ENCODE data around the gene CD300LB. TPM values are rescaled to one million over a fixed set of nuclear protein-coding genes. Genes with fewer than 3 reads are reported as not detected.
"Not testable (repeated sequence)": the region's sequence is repeated elsewhere in the genome, so short reads cannot be mapped to it uniquely, and the experiment has no call there.

Gene CD300LB
- total RNA-seq, result under 1 TPM in 1 of 2 donors, not detected in 1; 0.69 TPM

DNA sequence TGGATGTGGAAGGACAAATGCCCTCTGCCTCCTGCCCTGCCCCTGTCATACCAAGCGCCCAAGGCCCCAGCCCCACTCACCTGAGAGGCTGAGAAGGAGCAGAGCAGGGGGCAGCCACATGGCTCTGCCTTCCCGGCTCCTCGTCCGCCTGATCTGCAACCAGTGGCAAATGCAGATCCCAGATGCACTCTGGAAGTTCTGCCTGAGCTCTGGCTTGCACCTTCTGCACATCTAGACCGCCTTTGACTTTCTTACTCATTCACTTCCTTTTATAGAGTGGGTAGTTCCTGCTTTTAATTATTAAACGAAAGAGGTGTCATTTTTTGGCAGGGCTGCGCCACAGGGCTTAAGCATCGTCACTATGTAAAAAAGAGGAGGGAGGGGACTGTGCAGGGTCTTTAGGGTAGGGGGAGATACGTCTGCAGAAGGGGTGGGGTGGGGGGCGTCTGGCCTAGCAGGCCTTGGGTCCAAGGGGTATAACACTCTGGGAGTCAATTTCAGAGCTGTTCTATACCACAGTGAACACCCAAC, at the start of gene CD300LB:
TSS of gene CD300LB (minus strand) at position 245 of the 531 bp plus-strand sequence. CDS start at position 120, 125 bp downstream.
- Histone ChIP-seq H3K27me3 (no peaks in the 10 kb centered on the region), H3K4me1 (no peaks in the 10 kb centered on the region), H3K27ac (no peak within 1 kb of the TSS), H3K4me3 (no peak within 1 kb of the TSS), H3K9ac (ENCODE audit: low read depth in 2 of 2, low read length in 2 of 2) (no peak within 1 kb of the TSS), H3K9me3 (no peaks in the 10 kb centered on the region), H3K36me3 (no peaks in the 10 kb centered on the region)
- peak; percentile 12 for DNase-seq
- TF ChIP-seq, protein P1, sequence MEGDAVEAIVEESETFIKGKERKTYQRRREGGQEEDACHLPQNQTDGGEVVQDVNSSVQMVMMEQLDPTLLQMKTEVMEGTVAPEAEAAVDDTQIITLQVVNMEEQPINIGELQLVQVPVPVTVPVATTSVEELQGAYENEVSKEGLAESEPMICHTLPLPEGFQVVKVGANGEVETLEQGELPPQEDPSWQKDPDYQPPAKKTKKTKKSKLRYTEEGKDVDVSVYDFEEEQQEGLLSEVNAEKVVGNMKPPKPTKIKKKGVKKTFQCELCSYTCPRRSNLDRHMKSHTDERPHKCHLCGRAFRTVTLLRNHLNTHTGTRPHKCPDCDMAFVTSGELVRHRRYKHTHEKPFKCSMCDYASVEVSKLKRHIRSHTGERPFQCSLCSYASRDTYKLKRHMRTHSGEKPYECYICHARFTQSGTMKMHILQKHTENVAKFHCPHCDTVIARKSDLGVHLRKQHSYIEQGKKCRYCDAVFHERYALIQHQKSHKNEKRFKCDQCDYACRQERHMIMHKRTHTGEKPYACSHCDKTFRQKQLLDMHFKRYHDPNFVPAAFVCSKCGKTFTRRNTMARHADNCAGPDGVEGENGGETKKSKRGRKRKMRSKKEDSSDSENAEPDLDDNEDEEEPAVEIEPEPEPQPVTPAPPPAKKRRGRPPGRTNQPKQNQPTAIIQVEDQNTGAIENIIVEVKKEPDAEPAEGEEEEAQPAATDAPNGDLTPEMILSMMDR (IDR thresholded peaks at IDR 0.05), result no peak
- intact Hi-C loops (cut with DNase I), result no loop called here

DNA sequence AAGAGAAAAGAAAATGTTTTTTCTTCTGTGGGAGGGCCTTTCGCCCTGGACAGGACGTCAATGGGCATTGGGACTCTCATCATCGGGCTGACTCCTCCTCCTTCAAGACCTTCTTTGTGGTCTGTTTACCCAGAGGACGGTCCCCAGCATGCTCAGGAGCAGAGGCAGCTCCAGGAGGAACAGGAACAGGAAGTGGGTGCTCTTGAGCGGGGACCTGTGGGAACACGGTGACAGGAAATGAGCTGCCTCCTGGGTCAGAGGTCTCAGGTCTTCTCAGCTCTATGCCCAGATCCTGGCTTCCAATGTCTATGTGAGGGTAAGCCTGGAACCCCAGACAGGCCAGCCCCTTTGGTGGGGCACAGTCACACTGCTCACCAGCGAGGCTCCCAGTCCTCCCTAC, 48.6 kb upstream of the CD300LB start:
- intact Hi-C loops (cut with DNase I), result no loop called here

GRCh38 chr17:74578979-74579378, 47.7 kb upstream of the CD300LB start:
- no peaks in the 10 kb centered on the region for H3K9me3 ChIP-seq
- DNase-seq, result no peak
- H3K9ac ChIP-seq (ENCODE audit: low read depth in 2 of 2, low read length in 2 of 2), result no peak overlapping the region
- no peak overlapping the region for H3K27ac ChIP-seq
- intact Hi-C loops (cut with DNase I), result no loop called here
- H3K4me3 ChIP-seq, result no peak overlapping the region
- H3K4me1 ChIP-seq, result no peaks in the 10 kb centered on the region
- no peaks in the 10 kb centered on the region for H3K27me3 ChIP-seq
- TF ChIP-seq, protein P1 (IDR thresholded peaks at IDR 0.05), result no peak
- no peaks in the 10 kb centered on the region for H3K36me3 ChIP-seq

More for the DNA sequence above, 48.6 kb upstream of the CD300LB start:
- TF ChIP-seq, protein P1 (IDR thresholded peaks at IDR 0.05), result no peak
- H3K27ac ChIP-seq, result no peak overlapping the region
- no peaks in the 10 kb centered on the region for H3K9me3 ChIP-seq
- no peaks in the 10 kb centered on the region for H3K36me3 ChIP-seq
- no peak overlapping the region for H3K9ac ChIP-seq (ENCODE audit: low read depth in 2 of 2, low read length in 2 of 2)
- no peaks in the 10 kb centered on the region for H3K27me3 ChIP-seq
- H3K4me3 ChIP-seq, result no peak overlapping the region
- DNase-seq, result no peak
- H3K4me1 ChIP-seq, result no peaks in the 10 kb centered on the region

DNA sequence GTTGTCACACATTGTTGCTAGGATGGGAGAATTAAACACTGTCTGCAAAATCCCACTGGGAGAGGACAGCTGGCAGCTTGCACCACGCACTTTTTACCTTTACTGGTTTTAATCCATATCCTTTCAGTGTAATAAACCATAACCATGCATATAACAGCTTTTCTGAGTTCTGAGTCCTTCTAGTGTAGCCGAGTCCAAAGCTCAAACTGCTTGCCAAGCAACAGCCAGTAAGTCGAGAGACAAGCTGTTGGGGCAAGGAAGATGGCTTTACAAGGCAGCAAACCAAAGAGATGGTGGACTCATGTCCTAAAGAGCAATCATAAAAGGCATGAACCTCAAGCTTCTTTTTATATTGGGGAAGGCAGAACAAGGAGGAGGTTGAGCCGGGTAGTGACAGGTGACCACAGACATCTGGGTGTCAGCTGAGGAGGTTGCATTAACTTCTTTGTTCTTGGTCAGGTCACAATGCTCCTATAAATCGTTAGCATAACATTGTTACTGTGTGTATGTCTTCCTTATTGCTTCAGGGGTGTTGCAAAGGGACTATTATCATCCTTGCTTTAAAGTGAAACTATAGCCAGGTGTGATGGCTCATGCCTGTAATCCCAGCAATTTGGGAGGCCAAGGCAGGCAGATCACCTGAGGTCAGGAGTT, 43.3 kb upstream of the CD300LB start:
- peak overlapping the region; percentile 28 for H3K27ac ChIP-seq
- no peaks in the 10 kb centered on the region for H3K4me1 ChIP-seq
- intact Hi-C loops (cut with DNase I), result no loop called here
- no peak for DNase-seq
- H3K4me3 ChIP-seq, result no peak overlapping the region
- H3K36me3 ChIP-seq, result no peaks in the 10 kb centered on the region
- H3K27me3 ChIP-seq, result no peaks in the 10 kb centered on the region
- no peak overlapping the region for H3K9ac ChIP-seq (ENCODE audit: low read depth in 2 of 2, low read length in 2 of 2)
- TF ChIP-seq, protein P1 (IDR thresholded peaks at IDR 0.05), result no peak
- H3K9me3 ChIP-seq, result no peaks in the 10 kb centered on the region

- DNase-seq; H3K9ac ChIP-seq (ENCODE audit: low read depth in 2 of 2, low read length in 2 of 2); intact Hi-C loops (cut with DNase I): not testable (repeated sequence)
Measured at GRCh38 chr17:74573635-74574034, 42.4 kb upstream of the CD300LB start.

GRCh38 chr17:74573169-74573568, 41.9 kb upstream of the CD300LB start:
- no peak for DNase-seq
- Histone ChIP-seq H3K9ac (ENCODE audit: low read depth in 2 of 2, low read length in 2 of 2) (no peak overlapping the region), H3K4me3 (no peak overlapping the region), H3K4me1 (no peaks in the 10 kb centered on the region), H3K27ac (no peak overlapping the region), H3K36me3 (no peaks in the 10 kb centered on the region), H3K9me3 (no peaks in the 10 kb centered on the region), H3K27me3 (no peaks in the 10 kb centered on the region)
- intact Hi-C loops (cut with DNase I), result no loop called here
- TF ChIP-seq, protein P1 (IDR thresholded peaks at IDR 0.05), result no peak

More at GRCh38 chr17:74573635-74574034, 42.4 kb upstream of the CD300LB start:
- H3K4me1 ChIP-seq, H3K36me3 ChIP-seq, H3K27ac ChIP-seq, H3K9me3 ChIP-seq, H3K27me3 ChIP-seq, H3K4me3 ChIP-seq: not testable (repeated sequence)

Measured in colonic mucosa (tissue), 4 donors.